AG04450 (cell line): Measurements from ENCODE around the gene PCED1B. TPM values are rescaled to one million over a fixed set of nuclear protein-coding genes. Genes with fewer than 3 reads are reported as not detected.

Source experiments
- CTCF ChIA-PET: fragments of 300-600, 350-600 bp; formaldehyde crosslinking; extraction: SDS; loops from one replicate; lab custom pipeline; 2022; ENCODE audit warnings: antibody characterized with exemption, inconsistent platforms; lab: Charles Lee
- POLR2A ChIA-PET: fragments of 350-600 bp; formaldehyde crosslinking; extraction: SDS; loops from one replicate; lab custom pipeline; 2021; ENCODE audit warnings: antibody characterized with exemption, inconsistent platforms; lab: Yijun Ruan, JAX
- DNase-seq: peaks from one replicate; pipeline ENCODE4 v3.0.0-alpha.2; 2011; ENCODE audit warnings: low read depth, low spot score
- H3K27ac ChIP-seq: one replicate; pipeline ENCODE4 v1.5.1; 2012; ENCODE audit warnings: low read depth, low read length, control low read depth
- H3K27me3 ChIP-seq: one replicate; pipeline ENCODE4 v1.6.0; 2012; ENCODE audit warnings: low read length; ENCODE audit not compliant: control insufficient read depth, insufficient read depth
- H3K4me3 ChIP-seq: 2 replicates; pipeline ENCODE4 v1.5.1; 2011; ENCODE audit warnings: mild to moderate bottlenecking, low read depth, low read length, control low read depth
- H3K9me3 ChIP-seq: 2 replicates; pipeline ENCODE4 v1.5.1; 2012; ENCODE audit warnings: low read length; ENCODE audit not compliant: control insufficient read depth, insufficient read depth
- CTCF ChIP-seq: IDR thresholded peaks from 2 replicates; pipeline ENCODE4 v1.5.1; 2011; ENCODE audit warnings: low read depth, low read length, control low read depth, inconsistent platforms
- polyA minus RNA-seq: library from RNA; depleted of rRNA, polyadenylated mRNA; stranded (reverse); fragments of >200 nt; gene quantifications from 2 replicates; pipeline ENCODE4 v1.2.3, GENCODE V29; 2011; rRNA and poly(A)+ RNA removed
- polyA plus RNA-seq: library from polyadenylated mRNA; depleted of rRNA; stranded (reverse); fragments of >200 nt; gene quantifications from 2 replicates; pipeline ENCODE4 v1.2.3, GENCODE V29; 2011; rRNA removed

PCED1B gene, protein sequence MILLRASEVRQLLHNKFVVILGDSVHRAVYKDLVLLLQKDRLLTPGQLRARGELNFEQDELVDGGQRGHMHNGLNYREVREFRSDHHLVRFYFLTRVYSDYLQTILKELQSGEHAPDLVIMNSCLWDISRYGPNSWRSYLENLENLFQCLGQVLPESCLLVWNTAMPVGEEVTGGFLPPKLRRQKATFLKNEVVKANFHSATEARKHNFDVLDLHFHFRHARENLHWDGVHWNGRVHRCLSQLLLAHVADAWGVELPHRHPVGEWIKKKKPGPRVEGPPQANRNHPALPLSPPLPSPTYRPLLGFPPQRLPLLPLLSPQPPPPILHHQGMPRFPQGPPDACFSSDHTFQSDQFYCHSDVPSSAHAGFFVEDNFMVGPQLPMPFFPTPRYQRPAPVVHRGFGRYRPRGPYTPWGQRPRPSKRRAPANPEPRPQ
- polyA plus RNA-seq = 0.88 and 1.1 TPM in 2 replicates
- polyA minus RNA-seq = 0.92 and 1.8 TPM in 2 replicates

DNA sequence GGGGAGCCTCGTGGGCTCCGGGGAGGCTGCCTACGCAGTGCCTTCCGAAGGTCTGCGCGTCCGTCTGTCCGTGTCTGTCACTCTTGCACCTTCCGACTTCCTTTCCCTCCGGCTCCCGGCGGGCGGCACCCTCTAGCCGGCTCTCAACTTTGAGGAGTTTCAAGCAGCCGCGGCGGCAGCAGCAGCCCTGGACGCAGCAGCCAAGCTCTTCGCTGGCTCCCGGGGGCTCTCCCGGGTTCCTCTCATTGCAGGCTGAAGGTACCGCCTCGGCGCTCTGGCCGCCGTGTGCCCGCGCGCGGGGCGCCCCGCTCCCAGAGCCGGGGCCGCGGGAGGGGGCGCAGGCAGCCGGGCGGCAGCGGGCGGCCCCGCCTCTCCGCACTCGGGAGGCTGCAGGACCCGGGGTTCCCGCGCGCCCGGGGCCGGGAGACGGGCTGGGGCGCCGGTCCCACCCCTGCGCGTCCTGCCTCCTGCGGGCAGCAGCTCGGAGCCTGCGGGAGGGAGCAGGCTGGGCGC, at the start of gene PCED1B, which contains the start of gene AMIGO2:
TSS of gene PCED1B (plus strand) at position 154 of the 513 bp plus-strand sequence. CDS start 155,443 bp downstream, outside the sequence.
TSS of gene AMIGO2 (minus strand) at position 492 of the 513 bp plus-strand sequence. CDS start 957 bp downstream, outside the sequence.
- peak within 1 kb of the TSS; percentile 78 for H3K27ac ChIP-seq
- DNase-seq = no peak
- peak within 1 kb of the TSS; percentile 80 for H3K4me3 ChIP-seq
- CTCF ChIA-PET = interaction anchor here (0.9 to 2.2 kb wide), 5 partner anchors 9 to 607 kb away, joined by 3 to 21 read pairs (median 5); no protein-coding TSS in a partner anchor
- POLR2A ChIA-PET = interaction anchor here (0.7 to 1.2 kb wide), 2 partner anchors 223 to 298 kb away, joined by 3 read pairs; no protein-coding TSS in a partner anchor
- H3K27me3 ChIP-seq = no peaks in the 10 kb centered on the region
- peak; percentile 54 for TF ChIP-seq CTCF
- no peaks in the 10 kb centered on the region for H3K9me3 ChIP-seq

DNA sequence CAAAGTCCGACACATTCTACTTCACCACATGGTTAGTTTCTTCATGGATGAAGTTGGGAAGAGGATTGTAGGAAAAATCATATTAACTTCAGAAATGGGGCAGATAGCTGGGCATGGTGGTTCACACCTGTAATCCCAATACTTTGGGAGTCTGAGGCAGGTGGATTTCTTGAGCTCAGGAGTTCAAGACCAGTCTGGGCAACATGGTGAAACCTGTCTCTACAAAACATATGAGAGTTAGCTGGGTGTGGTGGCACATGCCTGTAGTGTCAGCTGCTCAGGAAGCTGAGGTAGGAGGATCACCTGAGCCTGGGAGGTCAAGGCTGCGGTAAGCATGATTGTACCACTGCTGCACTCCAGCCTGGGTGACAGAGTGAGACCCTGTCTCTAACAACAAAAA, 49.5 kb upstream of the PCED1B start:
- no peak for DNase-seq

DNA sequence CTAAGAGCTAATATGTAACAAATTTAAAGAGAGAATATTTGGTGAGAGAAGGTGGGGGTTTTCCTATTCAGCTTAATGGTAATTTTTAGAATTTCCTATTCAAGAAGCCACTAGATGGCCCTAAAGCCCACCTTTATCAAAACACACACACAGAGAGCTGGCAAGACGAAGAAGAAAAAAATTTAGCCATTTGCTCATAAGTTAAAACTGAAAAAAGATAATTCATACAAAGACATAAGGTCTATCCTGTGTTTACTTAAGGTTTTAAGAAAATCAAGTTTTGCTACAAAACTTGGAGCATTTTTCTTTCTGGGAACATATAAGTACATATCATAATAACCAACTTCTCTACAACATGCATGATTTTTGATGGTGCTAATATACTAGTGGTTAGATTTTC, 46.8 kb upstream of the PCED1B start:
- H3K27me3 ChIP-seq = no peaks in the 10 kb centered on the region
- H3K4me3 ChIP-seq = no peak overlapping the region
- ChIA-PET CTCF (interaction anchor here (0.6 to 4.3 kb wide), 58 partner anchors 9 to 908 kb away, joined by 3 to 76 read pairs (median 4); partner anchors contain the start of genes AMIGO2 and PCED1B), POLR2A (no interaction called here)
- no peak overlapping the region for H3K27ac ChIP-seq
- TF ChIP-seq CTCF = peak; percentile 65
- DNase-seq = no peak
- H3K9me3 ChIP-seq = no peaks in the 10 kb centered on the region

More for the DNA sequence above, 49.5 kb upstream of the PCED1B start:
- Histone ChIP-seq H3K4me3 (no peak overlapping the region), H3K9me3 (no peaks in the 10 kb centered on the region), H3K27me3 (no peaks in the 10 kb centered on the region), H3K27ac (no peak overlapping the region)
- ChIA-PET POLR2A (no interaction called here), CTCF (interaction anchor here (0.6 to 1.2 kb wide), 2 partner anchors 8 to 95 kb away, joined by 5 to 10 read pairs; no protein-coding TSS in a partner anchor)
- no peak for TF ChIP-seq CTCF

GRCh38 chr12:47033081-47033480, 46.3 kb upstream of the PCED1B start:
- ChIA-PET CTCF (interaction anchor here (0.6 to 4.3 kb wide), 40 partner anchors 9 to 908 kb away, joined by 3 to 76 read pairs (median 4); partner anchors contain the start of genes AMIGO2 and PCED1B), POLR2A (no interaction called here)
- no peak for TF ChIP-seq CTCF
- Histone ChIP-seq H3K27ac (no peak overlapping the region), H3K27me3 (no peaks in the 10 kb centered on the region), H3K4me3 (no peak overlapping the region), H3K9me3 (no peaks in the 10 kb centered on the region)
- DNase-seq = no peak
